H1 (cell line): ENCODE data around the gene SEMA4D. TPM values are rescaled to one million over a fixed set of nuclear protein-coding genes. Genes with fewer than 3 reads are reported as not detected.

Experiments
- CTCF ChIA-PET: fragments of 300-600 bp; sonication (Branson Sonifier 250); formaldehyde crosslinking; loops from one replicate; lab custom pipeline; 2021; ENCODE audit not compliant: partially characterized antibody; lab: Charles Lee
- POLR2A ChIA-PET: fragments of 300-600 bp; sonication (Branson Sonifier 250); formaldehyde crosslinking; loops from one replicate; lab custom pipeline; 2021; ENCODE audit warnings: inconsistent platforms; ENCODE audit not compliant: partially characterized antibody; lab: Charles Lee
- DNase-seq, 2 experiments: peaks; one replicate each; pipeline versions ENCODE4 v3.0.0 to v3.0.0-alpha.2; 2010 to 2022; ENCODE audit warnings: low spot score in 2 of 2, low read depth in 1 of 2, mixed read lengths in 1 of 2
- FAIRE-seq: peaks from 2 replicates; lab custom pipeline; 2011; peaks lifted over from hg19 to GRCh38; lab: Jason Lieb, UNC
- H2AFZ ChIP-seq: 2 replicates; pipeline ENCODE4 v1.8.1; 2012; ENCODE audit warnings: low read length, inconsistent platforms
- H2AK5ac ChIP-seq: 2 replicates; pipeline ENCODE4 v1.6.1; 2013; ENCODE audit warnings: low read depth, low read length
- H2BK120ac ChIP-seq: replicated peaks from 2 replicates; pipeline ENCODE3; 2013; ENCODE audit warnings: low read depth, low read length, inconsistent platforms
- H2BK12ac ChIP-seq: 2 replicates; pipeline ENCODE4 v1.6.1; 2013; ENCODE audit warnings: low read depth, low read length
- H2BK15ac ChIP-seq: 2 replicates; pipeline ENCODE4 v1.6.1; 2013; ENCODE audit warnings: low read length
- H2BK20ac ChIP-seq: 2 replicates; pipeline ENCODE4 v1.6.1; 2013; ENCODE audit warnings: low read length
- H2BK5ac ChIP-seq: 2 replicates; pipeline ENCODE4 v1.6.1; 2013; ENCODE audit warnings: low read depth, low read length
- H3K14ac ChIP-seq: 2 replicates; pipeline ENCODE4 v1.6.1; 2013; ENCODE audit warnings: inconsistent platforms; ENCODE audit not compliant: insufficient read length
- H3K18ac ChIP-seq: 2 replicates; pipeline ENCODE4 v1.6.1; 2013; ENCODE audit warnings: low read length; ENCODE audit errors: extremely low read depth
- H3K23ac ChIP-seq: 2 replicates; pipeline ENCODE4 v1.6.1; 2013; ENCODE audit warnings: inconsistent platforms; ENCODE audit not compliant: insufficient read length
- H3K23me2 ChIP-seq: 2 replicates; pipeline ENCODE4 v1.6.1; 2013; ENCODE audit warnings: low read depth, low read length
- H3K27ac ChIP-seq: 2 replicates; pipeline ENCODE4 v1.6.1; 2011; ENCODE audit warnings: low read depth, low read length, inconsistent platforms
- H3K27me3 ChIP-seq, 4 experiments: replicated peaks in 1 of 4; 1 replicate in 1 of 4; 2 replicates in 3 of 4; pipeline versions ENCODE4 v1.6.1 to v1.8.1; 2011 to 2013; ENCODE audit warnings: low read length in 3 of 4, mild to moderate bottlenecking in 3 of 4, inconsistent platforms in 2 of 4, mixed read lengths in 2 of 4, moderate library complexity in 1 of 4; ENCODE audit not compliant: control insufficient read depth in 3 of 4, insufficient read depth in 3 of 4; ENCODE audit errors: extremely low read depth in 1 of 4
- H3K36me3 ChIP-seq, 4 experiments: 2 replicates each; pipeline versions ENCODE4 v1.6.1 to v1.8.1; 2011 to 2013; ENCODE audit warnings: mild to moderate bottlenecking in 4 of 4, low read length in 3 of 4, moderate library complexity in 2 of 4, control low read depth in 1 of 4, inconsistent platforms in 1 of 4; ENCODE audit not compliant: insufficient read depth in 4 of 4, control insufficient read depth in 2 of 4
- H3K4ac ChIP-seq: replicated peaks from 2 replicates; pipeline ENCODE3; 2013; ENCODE audit warnings: low read length, low read depth, mixed read lengths, inconsistent platforms; ENCODE audit not compliant: insufficient read length
- H3K4me1 ChIP-seq, 4 experiments: replicated peaks in 1 of 4; 1 replicate in 1 of 4; 2 replicates in 3 of 4; pipeline versions ENCODE4 v1.6.1 to v1.8.1; 2011 to 2013; ENCODE audit warnings: low read length in 3 of 4, inconsistent platforms in 2 of 4, mixed read lengths in 1 of 4; ENCODE audit not compliant: insufficient read depth in 4 of 4, control insufficient read depth in 3 of 4
- H3K4me2 ChIP-seq, 2 experiments: 2 replicates each; pipeline versions ENCODE4 v1.6.1 to v1.8.1; 2011 to 2013; ENCODE audit warnings: low read depth in 2 of 2, low read length in 2 of 2, control low read depth in 1 of 2, inconsistent platforms in 1 of 2, mild to moderate bottlenecking in 1 of 2; ENCODE audit not compliant: insufficient read depth in 1 of 2
- H3K4me3 ChIP-seq, 4 experiments: fragments of 200-600, 300-600 bp in 1 of 4; sonication (generic), shearing (Covaris generic), sonication (Bioruptor Twin) in 1 of 4; 2 replicates each; pipeline versions ENCODE4 v1.5.1 to v1.8.1; 2011 to 2016; ENCODE audit warnings: low read length in 4 of 4, low read depth in 3 of 4, control low read depth in 2 of 4, inconsistent platforms in 2 of 4, mild to moderate bottlenecking in 2 of 4, mixed read lengths in 1 of 4, moderate library complexity in 1 of 4; ENCODE audit not compliant: insufficient read depth in 2 of 4; ENCODE audit errors: extremely low read depth in 1 of 4
- H3K56ac ChIP-seq: replicated peaks from 2 replicates; pipeline ENCODE3; 2013; ENCODE audit warnings: low read depth, mild to moderate bottlenecking, mixed read lengths, low read length, inconsistent platforms; ENCODE audit not compliant: insufficient read length
- H3K79me1 ChIP-seq: 2 replicates; pipeline ENCODE4 v1.6.1; 2013; ENCODE audit warnings: low read depth, low read length, control low read depth
- H3K79me2 ChIP-seq, 2 experiments: 2 replicates each; pipeline versions ENCODE4 v1.6.1 to v1.8.1; 2012 to 2013; ENCODE audit warnings: low read length in 2 of 2, mild to moderate bottlenecking in 2 of 2, inconsistent platforms in 1 of 2; ENCODE audit not compliant: insufficient read depth in 2 of 2, control insufficient read depth in 1 of 2
- H3K9ac ChIP-seq, 4 experiments: replicated peaks in 1 of 4; 1 replicate in 1 of 4; 2 replicates in 3 of 4; pipeline versions ENCODE4 v1.6.1 to v1.8.1; 2011 to 2013; ENCODE audit warnings: low read depth in 3 of 4, low read length in 3 of 4, control low read depth in 2 of 4, mild to moderate bottlenecking in 2 of 4, moderate library complexity in 2 of 4, inconsistent platforms in 1 of 4; ENCODE audit errors: extremely low read depth in 1 of 4
- H3K9me3 ChIP-seq, 2 experiments: 2 replicates each; pipeline versions ENCODE4 v1.6.1 to v1.8.1; 2012 to 2013; ENCODE audit warnings: mild to moderate bottlenecking in 2 of 2, moderate library complexity in 2 of 2, control low read depth in 1 of 2, inconsistent platforms in 1 of 2, low read depth in 1 of 2, low read length in 1 of 2, mixed read lengths in 1 of 2; ENCODE audit not compliant: insufficient read depth in 2 of 2
- H4K20me1 ChIP-seq, 2 experiments: replicated peaks in 1 of 2; 2 replicates each; pipeline versions ENCODE3 to v1.8.1; 2011 to 2013; ENCODE audit warnings: inconsistent platforms in 2 of 2, low read length in 2 of 2, mild to moderate bottlenecking in 1 of 2; ENCODE audit not compliant: insufficient read depth in 2 of 2, control insufficient read depth in 1 of 2
- H4K5ac ChIP-seq: 2 replicates; pipeline ENCODE4 v1.6.1; 2013; ENCODE audit warnings: low read length, low read depth, mixed read lengths, inconsistent platforms; ENCODE audit not compliant: insufficient read length
- H4K8ac ChIP-seq: 2 replicates; pipeline ENCODE4 v1.8.0; 2013; ENCODE audit warnings: mild to moderate bottlenecking, moderate library complexity, low read length, inconsistent platforms; ENCODE audit not compliant: insufficient read depth; ENCODE audit errors: extremely low read depth
- H4K91ac ChIP-seq: replicated peaks from 2 replicates; pipeline ENCODE3; 2013; ENCODE audit warnings: low read length, mixed read lengths, inconsistent platforms; ENCODE audit not compliant: insufficient read length
- CBX8 ChIP-seq: fragments of 300-800, 300-1000 bp; sonication (generic); IDR thresholded peaks from 2 replicates; pipeline ENCODE4 v1.7.1; 2016; ENCODE audit warnings: low read depth, low read length, borderline replicate concordance
- CREB1 ChIP-seq: IDR thresholded peaks from 2 replicates; pipeline ENCODE4 v1.6.1; 2012; ENCODE audit warnings: inconsistent platforms
- E2F6 ChIP-seq: IDR thresholded peaks from 2 replicates; pipeline ENCODE4 v1.6.1; 2012; ENCODE audit warnings: inconsistent platforms
- FOSL1 ChIP-seq: IDR thresholded peaks from 2 replicates; pipeline ENCODE4 v1.6.1; 2011; ENCODE audit warnings: mild to moderate bottlenecking, low read depth, low read length, moderate library complexity; ENCODE audit not compliant: insufficient read depth
- NANOG ChIP-seq: IDR thresholded peaks from 2 replicates; pipeline ENCODE4 v1.6.1; 2011; ENCODE audit warnings: low read length, low read depth, mild to moderate bottlenecking, inconsistent platforms; ENCODE audit not compliant: insufficient read depth, poor library complexity, severe bottlenecking
- RAD21 ChIP-seq, 2 experiments: IDR thresholded peaks in 1 of 2; conservative IDR thresholded peaks in 1 of 2; 2 replicates each; pipeline ENCODE4 v1.6.1; 2011; ENCODE audit warnings: low read depth in 2 of 2, low read length in 2 of 2, improper control_type of control experiment in 1 of 2, inconsistent platforms in 1 of 2, mild to moderate bottlenecking in 1 of 2, moderate library complexity in 1 of 2
- RBBP5 ChIP-seq: IDR thresholded peaks from 2 replicates; pipeline ENCODE4 v1.7.1; 2012; ENCODE audit warnings: low read depth, mild to moderate bottlenecking, inconsistent platforms, low read length, moderate library complexity, borderline replicate concordance
- SAP30 ChIP-seq: fragments of 300-600 bp; sonication (generic); IDR thresholded peaks from 2 replicates; pipeline ENCODE4 v1.7.1; 2012; ENCODE audit warnings: low read length, moderate library complexity, mild to moderate bottlenecking, inconsistent platforms; ENCODE audit not compliant: insufficient read depth, insufficient replicate concordance
- SIX5 ChIP-seq: IDR thresholded peaks from 2 replicates; pipeline ENCODE4 v1.6.1; 2011; ENCODE audit warnings: mild to moderate bottlenecking, low read depth, low read length
- SP4 ChIP-seq: IDR thresholded peaks from 2 replicates; pipeline ENCODE4 v1.6.1; 2012; ENCODE audit warnings: low read length, inconsistent platforms
- TAF7 ChIP-seq: optimal IDR thresholded peaks from 2 replicates; pipeline ENCODE3; 2011; ENCODE audit warnings: low read depth, mild to moderate bottlenecking, inconsistent platforms, low read length, moderate library complexity, borderline replicate concordance
- TCF12 ChIP-seq: IDR thresholded peaks from 2 replicates; pipeline ENCODE4 v1.6.1; 2011; ENCODE audit warnings: low read depth, mild to moderate bottlenecking, low read length
- TEAD4 ChIP-seq: IDR thresholded peaks from 2 replicates; pipeline ENCODE4 v1.6.1; 2012; ENCODE audit warnings: low read depth, low read length, inconsistent platforms, mixed read lengths
- WGBS, 2 experiments: shearing (Covaris generic) in 1 of 2; methylation state at CpG; one replicate each; pipeline versions ENCODE4 v1.1.6 to v1.1.7; 2013 to 2015; ENCODE audit warnings: low lambda C conversion rate in 2 of 2, mixed read lengths in 2 of 2, inconsistent platforms in 1 of 2, low coverage in 1 of 2, missing lambda C conversion rate in 1 of 2; ENCODE audit not compliant: insufficient replicate concordance in 2 of 2, insufficient coverage in 1 of 2, insufficient read length in 1 of 2; ENCODE audit errors: extremely low coverage in 1 of 2, missing lambda C conversion rate in 1 of 2; 5-methylcytosine and 5-hydroxymethylcytosine counted together
- polyA plus RNA-seq, 7 experiments: library from polyadenylated mRNA; depleted of rRNA in 3 of 7; stranded (reverse) in 5 of 7; unstranded in 2 of 7; fragments of >200 nt in 5 of 7; fragments of 200-250 nt in 2 of 7; gene quantifications; 1 replicate in 5 of 7; 2 replicates in 1 of 7; 4 replicates in 1 of 7; pipeline versions ENCODE4 v1.2.1 to v1.2.3, GENCODE V29; 2011 to 2013; ENCODE audit warnings: missing spikeins in 2 of 7, mixed read lengths in 2 of 7
- total RNA-seq: library from RNA; stranded (reverse); fragmentation: NEBNext Ultra II Directional; extraction: Animal tissue kit (Norgen Biotek cat#: 25700); gene quantifications from 2 replicates; pipeline ENCODE4 v1.2.1, GENCODE V29; 2021

SEMA4D gene
- total and polyA plus RNA-seq, 2 of the 8 experiments (the other 6 are each of a cell fraction or from before 2014, with no cell fraction given), result 21.0 to 70.4 TPM

DNA sequence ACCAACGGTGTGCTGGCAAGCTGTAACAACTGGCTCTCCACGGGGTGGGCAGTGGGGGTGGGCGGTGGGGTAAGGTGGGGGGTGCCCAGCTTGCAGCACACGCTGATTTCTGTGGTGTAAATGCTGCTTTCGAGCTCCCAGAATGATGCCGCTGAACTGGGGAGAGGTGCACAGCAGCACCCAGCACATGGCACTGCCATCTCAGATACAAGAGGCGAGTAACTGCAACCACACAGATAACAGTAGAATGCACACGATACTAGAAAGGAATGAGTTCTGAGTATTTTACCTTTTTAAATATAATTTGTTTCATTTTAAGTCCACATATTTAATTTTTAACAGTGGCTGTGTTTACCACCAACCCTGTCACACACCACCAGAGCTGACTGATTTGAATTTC lies 87.9 kb downstream of the SEMA4D start:
- H3K9me3 ChIP-seq, result no peaks in the 10 kb centered on the region
- no peaks in the 10 kb centered on the region for H3K27me3 ChIP-seq
- H4K20me1 ChIP-seq, result peaks cover 8 to 10% of the 10 kb centered on the region in 2 experiments
- H4K91ac ChIP-seq, result no peak overlapping the region
- H3K18ac ChIP-seq, result no peak overlapping the region
- no peak overlapping the region for H2BK15ac ChIP-seq
- H2BK12ac ChIP-seq, result no peak overlapping the region
- peaks cover 0 to 3% (median 0%) of the 10 kb centered on the region in 4 experiments; a peak in 1 of 8 replicates for H3K36me3 ChIP-seq
- H2BK120ac ChIP-seq, result no peak overlapping the region
- ChIA-PET CTCF (interaction anchor here (0.7 to 1.8 kb wide), 9 partner anchors 20 to 191 kb away, joined by 3 to 7 read pairs (median 4); no protein-coding TSS in a partner anchor), POLR2A (no interaction called here)
- no peak overlapping the region for H3K27ac ChIP-seq
- H3K23me2 ChIP-seq, result 0 out of 2 replicates have a peak, but pooled peaks cover 5% of the 10 kb centered on the region
- H3K79me2 ChIP-seq, result peaks cover 0 to 44% of the 10 kb centered on the region in 2 experiments; a peak in 3 of 4 replicates
- no peak overlapping the region for H2BK5ac ChIP-seq
- no peak overlapping the region for H4K8ac ChIP-seq
- no peak for FAIRE-seq
- H3K4me3 ChIP-seq, result no peak overlapping the region
- no peak overlapping the region for H3K23ac ChIP-seq
- whole genome bisulfite sequencing, 2 experiments, result 88% methylated on average over 8 of the region's 8 CpGs; no CpG with 5 or more reads in 1 of the 2 experiments
- H2BK20ac ChIP-seq, result no peak overlapping the region
- H3K4ac ChIP-seq, result no peak overlapping the region
- H3K9ac ChIP-seq, result no peak overlapping the region
- no peak overlapping the region for H3K4me2 ChIP-seq
- H3K56ac ChIP-seq, result no peak overlapping the region
- H4K5ac ChIP-seq, result no peak overlapping the region
- DNase-seq, result no peak
- no peak overlapping the region for H3K14ac ChIP-seq
- peaks cover 10 to 24% (median 19%) of the 10 kb centered on the region in 4 experiments for H3K4me1 ChIP-seq
- peaks cover 11% of the 10 kb centered on the region; the same call in 1 of the 2 replicates for H3K79me1 ChIP-seq
- no peak overlapping the region for H2AK5ac ChIP-seq
- no peak overlapping the region for H2AFZ ChIP-seq
- no peak for TF ChIP-seq CREB1
- no peak for TF ChIP-seq SP4
- no peak for TF ChIP-seq TCF12
- no peak for TF ChIP-seq CBX8
- TF ChIP-seq TEAD4, result no peak
- TF ChIP-seq E2F6, result no peak
- TF ChIP-seq FOSL1, result no peak
- no peak for TF ChIP-seq SAP30
- no peak for TF ChIP-seq RBBP5
- no peak for TF ChIP-seq RAD21 (IDR thresholded peaks at IDR 0.05 in 1 of 2, conservative IDR thresholded peaks at IDR 0.05 in 1 of 2; ENCODE audit: low read depth in 2 of 2, low read length in 2 of 2)
- TF ChIP-seq SIX5, result no peak
- TF ChIP-seq NANOG, result no peak
- no peak for TF ChIP-seq TAF7
